Inferior parietal cortex (tissue), 1 donor: ENCODE measurements around the gene SALL1.

Experiments used
- DNase-seq: peaks from one replicate; pipeline ENCODE4 v3.0.0-alpha.2; 2016; ENCODE audit errors: extremely low spot score

Gene SALL1

DNA sequence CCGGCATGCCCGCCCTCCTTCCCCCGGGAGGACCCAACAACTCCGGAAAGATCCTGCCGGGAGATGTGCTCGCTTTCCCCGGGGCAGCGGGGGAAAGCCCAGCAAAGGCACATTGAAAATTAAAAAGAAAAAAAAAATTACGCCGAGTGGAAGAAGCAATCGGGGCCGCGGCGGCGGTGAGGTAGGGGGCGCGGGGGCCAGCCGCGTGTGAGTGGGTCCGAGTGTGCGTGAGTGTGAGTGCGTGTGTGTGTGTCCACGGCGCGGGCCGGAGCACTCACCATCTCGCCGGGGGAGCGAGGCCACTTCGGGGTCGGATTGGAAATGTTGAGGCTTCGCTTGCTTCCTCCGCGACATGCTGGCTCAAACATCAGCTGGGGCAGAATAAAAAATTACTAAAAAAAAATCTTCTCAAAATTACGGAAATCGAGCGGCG, at the start of gene SALL1:
Gene SALL1, minus strand, starts transcription at position 383 of the 433 bp plus-strand sequence. Its CDS starts 29 bp downstream, at position 354.
- peak; percentile 34 for DNase-seq

DNA sequence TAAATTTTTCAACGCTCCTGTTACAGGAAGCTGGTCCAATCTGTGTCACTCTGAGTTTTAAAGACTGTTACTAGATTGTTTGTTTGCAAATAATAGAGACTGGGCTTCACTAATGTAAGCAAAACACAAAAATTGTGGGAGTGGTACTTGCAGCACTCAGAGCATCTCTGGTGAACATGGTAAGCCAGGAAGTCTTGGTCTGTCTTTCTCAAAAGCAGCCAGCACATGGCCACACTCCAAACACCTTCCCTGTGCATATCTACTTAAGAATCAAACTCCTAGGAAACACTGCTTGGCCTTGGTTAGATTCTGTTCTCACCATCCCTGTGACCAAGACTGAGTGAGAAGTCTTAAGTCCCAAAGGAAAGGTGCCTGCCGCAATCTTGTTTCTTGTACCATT, 49.7 kb upstream of the SALL1 start:
- DNase-seq: no peak

DNA sequence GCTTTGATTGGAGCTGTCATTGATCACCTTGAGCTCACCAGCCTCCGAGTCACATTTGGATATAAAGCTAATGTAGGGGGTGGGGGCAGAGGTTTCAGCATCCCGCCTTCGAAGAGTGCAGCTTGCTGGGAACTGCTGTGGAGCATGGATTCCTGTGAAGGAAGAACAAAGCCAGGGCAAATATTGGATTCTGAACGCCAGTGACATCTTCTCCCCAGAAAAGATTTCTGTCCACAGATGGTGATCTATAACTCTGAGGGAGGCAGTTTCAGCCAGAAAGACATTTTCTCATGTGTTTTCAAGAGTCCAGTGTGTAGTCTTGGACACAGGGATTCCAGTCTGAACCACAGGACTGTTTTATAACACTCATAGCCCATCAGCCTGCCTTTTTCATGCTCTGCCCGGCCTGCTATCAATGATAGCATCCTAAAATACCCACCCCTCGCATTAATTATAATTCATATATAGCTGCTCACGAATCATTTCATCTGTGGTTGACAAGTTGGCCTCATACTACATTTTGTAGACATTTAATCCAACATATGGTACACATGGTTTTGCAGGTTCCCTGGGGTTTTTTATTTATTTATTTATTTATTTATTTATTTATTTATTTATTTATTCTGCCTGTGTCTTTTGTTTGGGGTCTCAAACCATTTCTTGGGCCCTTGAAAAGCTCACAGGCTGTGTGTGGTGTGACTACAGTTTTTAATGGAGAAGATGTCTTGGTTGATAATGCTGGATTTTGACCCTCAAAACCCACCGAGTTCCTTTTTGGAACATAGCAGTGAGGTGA, 47.1 kb upstream of the SALL1 start:
- DNase-seq: no peak

DNA sequence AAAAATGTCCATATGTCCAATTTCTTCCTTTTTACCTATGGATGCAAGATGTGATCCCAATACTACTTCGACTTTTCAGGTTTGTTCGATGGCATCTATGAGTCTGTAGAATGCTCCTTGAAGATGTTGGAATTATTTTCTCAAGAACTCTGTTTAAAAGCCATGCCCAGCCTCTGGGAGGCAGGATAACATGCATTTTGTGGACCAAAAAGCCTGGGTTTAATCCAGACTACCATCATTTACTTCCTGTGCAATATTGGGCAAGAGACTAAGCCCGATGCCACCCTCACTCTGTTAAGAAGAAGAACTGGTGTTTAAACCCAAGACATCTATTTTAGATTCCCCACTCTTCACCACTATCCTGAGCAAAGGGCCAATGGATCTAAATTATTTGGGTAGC, 42.8 kb upstream of the SALL1 start:
- DNase-seq: no peak

DNA sequence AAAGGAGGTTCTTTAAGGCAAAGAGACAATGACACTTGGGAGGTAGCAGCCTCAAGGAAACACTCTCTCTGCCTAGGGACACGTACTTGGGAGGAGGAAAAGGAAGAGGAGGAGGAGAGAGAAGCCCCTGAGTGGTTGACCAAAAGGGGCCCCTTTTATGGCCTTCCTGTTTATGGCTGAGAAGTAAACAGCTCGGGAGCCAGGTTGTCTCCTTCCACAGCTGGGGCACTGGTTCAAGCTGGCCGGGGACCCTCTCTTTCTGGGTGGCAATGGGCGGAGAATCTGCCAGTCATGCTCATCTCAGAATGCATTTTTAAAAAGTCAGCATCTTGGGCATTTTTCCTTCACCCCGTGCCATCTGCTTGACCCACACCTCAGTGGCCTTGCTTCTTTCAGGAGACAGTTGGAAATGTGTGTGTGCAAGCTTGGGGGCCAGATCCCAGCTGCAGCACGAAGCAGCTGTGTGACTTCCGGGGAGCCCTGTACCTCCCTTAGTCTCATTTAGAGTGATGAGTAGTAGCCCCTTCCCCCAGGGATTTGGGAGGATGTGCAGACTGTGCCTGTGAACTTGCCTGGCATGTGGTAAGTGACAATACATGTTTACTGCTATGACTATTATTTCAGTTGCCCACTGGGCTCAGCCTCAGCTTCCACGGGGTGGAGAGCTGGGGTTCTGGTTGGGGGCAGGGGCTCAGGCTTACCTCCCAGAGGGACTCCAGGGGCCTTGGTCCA, 33.8 kb upstream of the SALL1 start:
- DNase-seq: no peak

DNA sequence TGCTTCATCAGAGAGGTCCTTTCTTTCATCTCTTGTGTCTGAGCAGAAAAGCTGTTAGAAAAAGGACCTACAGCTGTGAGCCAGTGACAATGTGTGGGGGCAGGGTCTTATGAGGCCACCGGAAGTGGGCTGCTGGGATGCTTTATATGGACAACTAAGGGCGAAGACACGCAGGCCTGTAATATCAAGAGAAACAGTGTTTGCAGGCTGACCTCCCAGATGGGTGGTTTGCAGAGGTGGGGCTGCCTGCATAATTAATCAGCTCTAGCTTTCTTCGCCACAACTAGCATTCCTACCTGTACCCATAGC, 30.4 kb upstream of the SALL1 start:
- DNase-seq: no peak

DNA sequence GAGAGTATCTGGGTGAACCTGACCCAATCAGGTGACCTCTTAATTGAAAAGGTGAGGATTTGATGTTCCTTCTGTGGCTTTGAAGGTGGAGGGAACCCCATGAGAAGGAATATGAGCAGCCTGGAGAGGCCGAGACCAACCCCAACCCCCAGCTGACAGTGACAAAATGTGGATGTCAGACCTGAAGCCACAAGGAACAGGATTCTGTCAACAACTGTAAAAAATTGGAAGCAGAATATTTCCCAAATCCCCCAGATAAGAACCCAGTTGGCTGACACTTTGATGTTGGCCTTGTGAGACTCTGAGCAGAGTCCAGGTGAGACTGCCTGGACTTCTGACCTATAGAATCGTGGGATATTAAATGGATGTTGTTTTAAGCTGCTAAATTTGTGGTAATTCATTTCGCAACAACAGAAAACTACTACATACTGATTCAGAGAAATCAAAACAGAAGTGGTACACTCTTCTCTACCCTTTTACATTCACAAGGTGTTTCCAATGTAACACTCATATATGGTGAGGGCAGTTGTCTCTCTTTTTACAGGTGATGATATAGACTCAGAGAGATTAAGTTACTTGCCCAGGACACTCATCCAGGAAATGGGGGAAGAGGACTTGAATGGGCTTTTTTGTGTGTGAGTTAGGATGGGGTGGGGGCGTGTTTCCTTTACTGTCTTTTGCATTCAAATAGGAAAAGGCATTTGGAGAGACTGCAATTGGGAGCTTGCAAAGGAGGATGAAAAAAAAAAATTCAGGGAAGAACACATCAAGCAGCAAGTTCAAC, 29.8 kb upstream of the SALL1 start:
- no peak for DNase-seq

DNA sequence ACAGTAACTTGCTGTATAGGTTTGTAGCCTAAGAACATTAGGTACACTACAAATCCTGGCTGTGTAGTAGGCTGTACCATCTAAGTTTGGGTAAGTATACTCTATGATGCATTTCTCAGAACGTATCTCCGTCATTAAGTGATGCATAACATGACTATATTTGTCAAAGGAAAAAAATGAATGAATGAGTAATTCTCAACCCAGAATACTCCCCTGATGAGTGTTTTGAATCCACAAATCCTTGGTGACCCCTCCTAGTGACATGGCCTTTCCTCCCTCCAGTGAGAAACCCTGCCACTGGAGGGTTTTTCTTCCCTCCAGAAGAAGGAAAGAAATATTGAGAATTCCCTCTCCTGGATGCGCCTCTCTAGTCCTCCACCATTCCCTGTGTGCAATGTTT, 24.0 kb upstream of the SALL1 start:
- no peak for DNase-seq

DNA sequence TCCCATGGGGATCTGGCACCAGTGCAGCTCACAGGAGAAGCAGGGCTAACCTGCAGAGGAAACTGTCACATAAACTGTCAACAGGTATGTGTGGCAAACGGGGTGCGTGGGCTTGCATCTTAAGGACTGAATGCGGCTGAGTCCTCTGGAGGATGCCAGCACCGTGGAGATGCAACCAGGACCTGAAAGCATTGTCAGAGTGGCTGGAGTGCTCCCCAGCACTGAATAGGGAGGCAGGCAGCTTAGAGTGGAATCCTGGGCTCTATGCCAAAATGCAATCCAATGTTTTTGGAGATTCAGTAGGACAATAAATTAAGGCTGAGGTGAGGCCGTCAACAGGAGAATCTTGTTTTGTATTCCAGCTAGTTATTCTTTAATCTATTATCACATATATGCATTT, 21.3 kb upstream of the SALL1 start:
- DNase-seq: no peak

DNA sequence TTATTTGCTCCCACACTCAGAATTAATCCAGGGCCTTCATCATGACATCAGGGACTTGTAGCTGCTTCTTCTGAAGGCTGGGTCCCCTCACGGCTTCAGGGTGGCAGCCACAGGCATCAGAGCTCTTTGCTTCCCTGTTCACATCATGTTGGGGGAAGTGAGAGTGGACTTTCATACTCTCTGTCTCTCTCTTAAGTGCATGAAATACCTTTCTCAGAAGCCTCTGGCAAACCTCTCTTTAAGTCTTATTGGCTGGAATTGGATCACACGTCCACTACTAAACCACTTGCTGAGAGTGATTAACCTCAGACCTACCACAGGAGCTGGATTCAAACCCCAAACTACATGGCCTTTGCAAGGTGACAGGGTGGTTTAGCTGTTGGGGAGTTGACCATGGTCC, 17.7 kb upstream of the SALL1 start:
- DNase-seq: no peak

DNA sequence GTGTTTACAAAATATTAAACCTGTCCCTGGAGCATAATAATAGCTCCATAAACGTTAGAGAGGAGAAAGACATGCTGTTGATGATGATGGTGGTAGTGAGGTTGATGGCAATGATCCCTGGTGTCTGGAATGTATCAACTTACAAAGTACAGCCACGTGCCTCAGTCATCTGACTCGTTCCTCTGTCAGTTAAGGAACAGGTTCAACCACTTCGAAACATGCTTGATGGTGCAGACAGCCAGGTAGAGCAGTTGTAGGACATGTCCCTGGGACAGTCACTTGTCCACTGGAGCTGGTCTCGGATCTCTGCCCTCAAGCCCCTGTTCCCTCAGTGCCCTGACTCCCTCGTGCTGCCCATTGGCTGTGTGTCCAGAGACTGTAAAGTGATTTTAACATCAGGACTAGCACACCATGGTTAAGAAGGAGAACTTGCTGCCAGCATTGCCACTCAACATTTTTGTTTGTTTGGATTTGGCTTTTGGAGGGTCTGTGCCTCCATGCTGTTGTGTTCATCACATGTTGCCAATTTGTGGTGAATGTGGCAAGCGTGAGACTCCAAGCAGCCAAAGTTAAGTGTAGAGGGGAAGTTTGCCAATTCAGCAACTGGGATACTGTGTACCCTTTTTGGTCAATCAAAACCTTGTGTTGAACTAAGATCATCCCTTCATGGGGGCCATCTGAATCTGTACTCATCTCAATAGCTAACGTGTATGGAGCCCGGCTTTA, 16.3 kb upstream of the SALL1 start:
- DNase-seq: no peak

DNA sequence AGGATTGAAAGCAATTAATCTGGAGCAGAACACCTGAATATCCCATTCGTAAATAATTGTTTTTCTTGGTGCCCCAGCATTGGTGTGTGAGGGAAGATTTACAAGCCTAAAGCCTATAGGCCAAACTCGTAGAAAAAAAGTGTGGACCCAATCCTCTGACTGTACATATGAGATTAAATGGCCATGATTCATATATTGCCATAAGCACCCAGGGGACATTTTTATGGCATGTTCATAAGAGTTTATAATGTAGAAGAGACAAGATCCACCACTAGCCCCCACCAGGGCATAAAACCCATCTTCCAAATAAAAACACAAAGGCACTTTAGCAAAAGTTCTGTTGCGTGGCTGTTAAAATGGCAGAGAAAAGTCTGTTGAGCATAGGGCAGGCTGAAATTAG, 15.5 kb upstream of the SALL1 start:
- no peak for DNase-seq

DNA sequence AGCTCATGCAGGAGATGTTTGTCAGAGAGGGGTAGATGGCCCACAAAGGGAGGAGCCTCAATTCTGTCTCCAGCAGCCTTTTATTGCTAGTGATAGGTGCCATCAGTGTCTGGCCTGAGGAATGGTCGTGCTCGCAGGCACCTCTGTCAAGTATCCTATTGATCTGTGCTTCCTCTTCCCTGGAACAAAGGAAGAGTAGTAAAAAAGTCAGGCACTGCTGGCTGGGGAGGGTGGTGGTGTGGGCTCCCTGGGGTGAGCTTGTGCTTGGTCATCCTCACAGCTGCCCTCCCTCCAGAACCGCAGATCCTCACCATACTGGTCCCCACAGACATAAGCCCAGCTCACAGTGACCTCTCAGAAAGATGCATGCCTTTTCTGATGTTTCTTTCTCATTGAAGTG, 15.0 kb upstream of the SALL1 start:
- DNase-seq: no peak

DNA sequence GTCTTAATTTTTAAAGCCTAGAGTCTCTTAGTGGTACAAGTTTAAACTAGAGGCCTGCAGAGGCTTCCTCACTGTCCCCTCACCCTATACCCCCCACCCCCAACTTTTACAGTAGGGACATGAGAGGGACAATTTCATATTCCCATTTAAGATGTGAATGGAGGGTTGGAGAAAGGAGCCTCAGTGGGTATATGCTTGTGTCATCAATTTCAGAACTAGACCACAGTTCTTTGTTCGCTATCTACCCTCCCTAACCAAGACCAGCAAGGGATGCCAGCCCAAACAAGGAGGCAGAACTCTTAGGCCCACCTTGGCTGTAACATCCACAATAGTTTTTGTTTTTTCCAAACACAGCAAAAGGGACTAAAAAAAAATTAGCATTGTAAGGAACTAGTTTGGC, 14.0 kb upstream of the SALL1 start:
- no peak for DNase-seq

DNA sequence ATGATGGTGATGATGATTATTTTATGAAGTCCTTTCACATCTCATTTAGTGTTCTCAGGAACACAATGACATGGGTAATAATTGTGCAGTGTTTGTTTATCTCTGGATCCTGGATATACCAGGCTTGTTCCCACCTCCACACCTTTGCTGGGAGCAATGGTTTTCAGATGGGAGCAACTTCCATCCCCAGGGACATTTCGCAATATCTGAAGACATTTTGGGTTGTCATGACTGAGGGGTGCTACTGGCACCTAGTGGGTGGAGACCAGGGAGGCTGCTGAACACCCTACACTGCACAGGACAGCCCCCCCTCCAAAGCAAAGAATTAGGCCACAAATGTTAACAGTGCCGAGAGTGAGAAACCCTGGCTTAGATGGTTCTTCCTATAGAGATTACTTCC, 13.5 kb upstream of the SALL1 start:
- no peak for DNase-seq

DNA sequence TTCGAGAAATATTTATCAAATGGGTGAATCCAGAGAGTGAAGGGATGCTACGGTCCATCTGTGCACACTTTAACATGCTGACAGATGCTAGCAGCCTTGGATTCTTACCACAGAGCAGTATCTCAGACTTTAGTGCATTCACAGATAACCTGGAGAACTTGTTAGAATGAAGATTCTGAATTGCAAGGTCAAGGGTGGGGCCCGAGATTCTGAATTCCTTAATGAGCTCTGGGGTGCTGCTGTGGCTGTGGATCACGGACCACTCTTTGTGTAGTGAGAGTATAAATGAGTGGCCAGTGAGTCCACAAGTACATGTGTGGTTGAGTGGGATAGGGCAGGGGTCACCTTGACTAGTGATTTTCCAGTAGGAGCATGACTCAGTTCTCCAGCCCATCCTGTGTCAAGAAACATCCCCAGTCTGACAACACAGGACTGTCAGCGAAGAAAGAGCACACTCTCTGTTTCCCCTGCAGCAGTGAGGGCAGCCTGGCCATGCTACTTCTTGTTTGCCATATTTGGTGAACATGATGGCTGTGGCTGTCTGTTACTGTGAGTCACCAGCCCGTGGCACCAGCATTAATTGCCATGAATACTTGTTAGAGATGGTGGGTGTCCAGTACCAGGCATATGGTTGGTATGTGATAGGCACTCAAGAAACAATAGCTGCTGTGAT, 13.0 kb upstream of the SALL1 start:
- no peak for DNase-seq

DNA sequence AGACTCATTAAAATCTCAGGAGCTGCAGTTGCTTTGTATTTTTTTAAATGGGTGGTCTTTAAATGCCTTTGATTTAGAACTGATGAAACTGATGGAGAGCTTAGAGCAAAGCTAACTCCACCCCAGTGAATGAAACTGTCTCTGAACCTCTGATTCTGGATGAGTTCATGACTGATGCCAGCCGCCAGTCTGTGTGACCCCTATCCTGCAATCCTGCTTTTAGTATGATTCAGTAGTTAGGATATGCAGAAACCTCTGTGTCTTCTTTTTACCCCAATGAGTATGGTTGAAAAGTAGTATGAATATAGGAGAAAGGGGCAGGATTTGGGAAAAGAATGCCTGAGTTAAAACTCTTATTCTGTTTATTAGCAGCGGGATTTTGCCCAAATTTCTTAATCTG, 12.3 kb upstream of the SALL1 start:
- DNase-seq: no peak

DNA sequence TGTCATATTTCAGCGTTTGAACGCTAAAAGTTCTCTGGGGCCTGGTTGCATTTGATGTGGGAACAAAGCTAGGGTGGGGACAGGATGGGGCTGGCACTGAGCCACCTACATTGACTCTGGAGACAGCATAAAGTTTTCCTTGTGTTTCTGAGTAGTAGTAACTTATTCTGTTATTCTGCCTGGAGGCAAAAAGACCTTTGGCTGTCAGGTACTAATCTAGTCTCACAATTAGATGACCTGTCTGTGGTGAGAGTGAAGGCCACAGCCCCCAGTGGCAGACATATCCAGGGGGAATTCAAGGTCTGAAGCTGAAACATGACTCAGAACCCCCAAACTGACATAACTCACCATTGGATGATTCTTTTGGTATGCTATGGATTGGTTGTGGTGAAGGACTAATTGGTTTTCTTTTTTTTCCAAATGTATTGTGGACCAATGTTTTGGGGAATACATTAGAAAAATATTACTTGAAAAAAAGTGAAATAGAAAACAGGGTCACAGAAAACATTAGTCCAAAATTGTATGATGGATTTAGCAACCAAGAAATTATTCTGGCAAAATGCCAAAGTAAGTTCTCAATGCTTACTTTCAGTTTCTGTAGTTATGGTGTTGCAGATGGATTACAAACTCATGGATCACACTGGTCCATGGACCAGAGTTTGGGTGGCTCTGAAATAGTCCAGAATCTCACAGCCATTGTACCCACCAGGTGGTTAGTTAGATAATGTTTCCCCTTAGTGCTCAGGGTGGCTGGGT, 10.5 kb upstream of the SALL1 start:
- DNase-seq: no peak

DNA sequence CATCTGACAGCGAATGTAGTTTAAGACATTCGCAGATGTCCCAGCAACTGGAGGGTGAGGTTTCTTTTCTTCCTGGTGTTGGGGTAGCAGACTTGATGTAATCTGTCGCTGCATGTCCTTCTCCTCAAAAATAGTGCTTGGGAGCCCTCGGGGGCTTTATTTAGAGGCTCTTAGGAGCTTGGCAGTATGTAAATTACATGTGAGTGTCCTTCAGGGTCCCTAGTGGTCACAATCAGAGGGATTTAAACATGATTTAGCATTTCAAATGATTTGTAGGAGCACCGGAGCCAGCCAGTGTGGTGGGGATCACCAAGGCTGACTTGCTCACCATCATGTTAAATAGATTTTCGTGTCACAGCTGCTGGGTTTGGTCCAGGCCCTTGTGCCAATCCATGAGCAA, 8.8 kb upstream of the SALL1 start:
- no peak for DNase-seq

DNA sequence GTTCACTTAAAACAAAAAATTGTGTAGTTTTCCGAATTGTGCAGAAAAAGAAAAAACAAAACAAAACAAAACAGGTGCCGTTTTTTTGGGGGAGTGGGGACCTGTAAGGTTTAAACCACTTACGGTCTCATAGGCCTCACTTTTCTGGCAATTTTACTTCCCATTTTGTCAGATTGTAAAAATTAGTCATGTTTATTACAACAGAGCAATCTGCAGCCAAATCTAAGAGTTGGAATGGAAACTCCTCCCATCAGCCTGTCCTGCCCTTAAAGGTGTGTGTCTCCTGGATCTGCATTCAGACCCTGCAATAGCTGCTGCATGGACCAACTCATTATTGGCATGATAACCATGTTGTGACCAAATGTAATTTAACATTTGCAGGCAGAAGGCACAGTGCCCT, 8.2 kb upstream of the SALL1 start:
- no peak for DNase-seq

DNA sequence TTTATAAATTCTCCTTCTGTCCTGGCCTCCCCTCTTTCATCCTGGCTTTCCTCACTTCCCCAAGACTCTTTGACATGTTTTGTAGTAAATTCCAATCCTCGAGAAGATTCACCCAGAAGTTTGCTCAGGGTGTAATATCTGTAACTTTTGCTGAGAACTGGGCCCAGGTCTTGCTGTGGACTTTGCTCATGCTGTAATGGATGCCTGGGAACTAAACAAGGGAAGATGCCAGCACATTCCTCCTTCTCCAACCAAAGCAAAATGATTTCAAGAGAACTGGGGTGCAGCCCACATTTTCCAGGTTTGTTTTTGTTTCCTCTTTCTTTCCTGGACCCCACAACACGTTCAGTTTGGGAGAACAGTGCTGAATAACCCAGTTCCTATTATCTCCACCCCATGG, 6.6 kb upstream of the SALL1 start:
- no peak for DNase-seq
